Psoas muscle (tissue), 8 donors: ENCODE results near the gene DOCK2. TPM values are rescaled to one million over a fixed set of nuclear protein-coding genes. Genes with fewer than 3 reads are reported as not detected.

Source experiments
- ATAC-seq, 4 donors: fragments of 200-7000 bp; cut with Tn5 transposase; one replicate each; pipeline ENCODE4 v1.9.1; 2020; ENCODE audit warnings: moderate library complexity in 3 of 4, mild to moderate bottlenecking in 2 of 4
- DNase-seq, 2 donors: peaks; one replicate each; pipeline ENCODE4 v3.0.0-alpha.2; 2020
- H3K27ac ChIP-seq: fragments of 200-600 bp; one replicate; pipeline ENCODE4 v1.8.0; 2022
- H3K27me3 ChIP-seq, 3 donors: fragments of 200-600 bp in 1 of 3; one replicate each; pipeline versions ENCODE4 v1.6.1 to v1.8.0; 2013 to 2022; ENCODE audit warnings: low read length in 2 of 3, mild to moderate bottlenecking in 2 of 3, moderate library complexity in 1 of 3; ENCODE audit not compliant: insufficient read depth in 3 of 3
- H3K36me3 ChIP-seq, 2 donors: fragments of 200-600 bp in 1 of 2; one replicate each; pipeline versions ENCODE4 v1.6.1 to v1.8.0; 2013 to 2022; ENCODE audit warnings: low read depth in 1 of 2, mild to moderate bottlenecking in 1 of 2, moderate library complexity in 1 of 2; ENCODE audit not compliant: insufficient read depth in 1 of 2
- H3K4me1 ChIP-seq: fragments of 200-600 bp; one replicate; pipeline ENCODE4 v1.8.0; 2022
- H3K4me3 ChIP-seq: fragments of 200-600 bp; one replicate; pipeline ENCODE4 v1.8.0; 2022; ENCODE audit warnings: mild to moderate bottlenecking
- H3K9me3 ChIP-seq: fragments of 200-600 bp; one replicate; pipeline ENCODE4 v1.8.0; 2022
- CTCF ChIP-seq: fragments of 200-600 bp; IDR thresholded peaks from one replicate; pipeline ENCODE4 v1.8.0; 2022; ENCODE audit warnings: antibody characterized with exemption
- WGBS, 3 donors: extraction: QIAGEN DNeasy Blood & Tissue Kit; methylation state at CpG; one replicate each; pipeline versions ENCODE4 v1.1.6 to v1.1.7; 2013; 5-methylcytosine and 5-hydroxymethylcytosine counted together
- intact Hi-C, 2 donors: fragments of 100-400 bp; cut with DNase I; formaldehyde crosslinking; loops; one replicate each; pipeline versions ENCODE4 v1.11.0 to v1.14.2; 2022
- polyA plus RNA-seq, 3 donors: library from polyadenylated mRNA; stranded (reverse); fragments of 200-250 nt; gene quantifications; one replicate each; pipeline ENCODE4 v1.2.3, GENCODE V29; 2013
- total RNA-seq, 4 donors: library from RNA; stranded (reverse); fragmentation: NEBNext Ultra II Directional in 2 of 4; extraction: Animal tissue kit (Norgen Biotek cat#: 25700) in 2 of 4; gene quantifications; one replicate each; pipeline versions ENCODE4 v1.2.1 to v1.2.4, GENCODE V29; 2021 to 2023
- donor health status: healthy with polysubstance abuse.
- donor health status: DM: no; HTN: no; CAD: no; lungs with moderate emphysema.
- donor health status: Bipolar disorder and iron deficiency.
- donor health status: healthy.
- donor health status: DM: yes; HTN: yes; CAD: no.
- donor health status: DM: no; HTN: no; CAD: no.
- donor health status: DM: no; HTN: no; CAD: no.
- donor health status: DM: yes; HTN: yes; CAD: no.

Gene DOCK2
- total and polyA plus RNA-seq, 7 donors = 0.37 to 4.4 (median 3.5) TPM

- Histone ChIP-seq H3K27me3 (peaks cover 0 to 1% (median 0%) of the 10 kb centered on the region in 3 donors), H3K4me3 (no peak overlapping the region), H3K4me1 (no peaks in the 10 kb centered on the region), H3K36me3 (no peaks in the 10 kb centered on the region), H3K27ac (no peak overlapping the region), H3K9me3 (no peaks in the 10 kb centered on the region)
- ATAC-seq (no peak), DNase-seq (no peak)
- no peak for TF ChIP-seq CTCF
- WGBS, 3 donors = 73 to 78% (median 74%) methylated on average over 5 of the region's 5 CpGs
- intact Hi-C loops = no loop called here
These were observed 13.7 kb downstream of the DOCK2 start for GRCh38 chr5:169650701-169651331.

GRCh38 chr5:169651526-169651925, 14.5 kb downstream of the DOCK2 start:
- Histone ChIP-seq H3K9me3 (no peaks in the 10 kb centered on the region), H3K27me3 (peaks cover 0 to 1% (median 0%) of the 10 kb centered on the region in 3 donors), H3K36me3 (no peaks in the 10 kb centered on the region), H3K4me3 (no peak overlapping the region), H3K27ac (no peak overlapping the region), H3K4me1 (no peaks in the 10 kb centered on the region)
- 33 to 48% (median 34%) methylated on average over 5 of the region's 5 CpGs for WGBS, 3 donors
- no peak for TF ChIP-seq CTCF
- DNase-seq = no peak
- intact Hi-C loops = no loop called here
- no peak for ATAC-seq

- intact Hi-C loops = no loop called here
These were observed 15.0 kb downstream of the DOCK2 start for GRCh38 chr5:169652057-169652456.

GRCh38 chr5:169653091-169653490, 16.0 kb downstream of the DOCK2 start:
- intact Hi-C loops = no loop called here
- Histone ChIP-seq H3K36me3 (no peaks in the 10 kb centered on the region), H3K27ac (no peak overlapping the region), H3K9me3 (no peaks in the 10 kb centered on the region), H3K4me1 (no peaks in the 10 kb centered on the region), H3K27me3 (no peaks in the 10 kb centered on the region), H3K4me3 (no peak overlapping the region)
- WGBS, 3 donors = 70 to 81% (median 80%) methylated on average over 5 of the region's 5 CpGs
- DNase-seq = no peak
- TF ChIP-seq CTCF = no peak
- no peak for ATAC-seq

More at GRCh38 chr5:169652057-169652456, 15.0 kb downstream of the DOCK2 start:
- no peak for TF ChIP-seq CTCF
- no peak for DNase-seq
- ATAC-seq = no peak
- Histone ChIP-seq H3K36me3 (no peaks in the 10 kb centered on the region), H3K4me1 (no peaks in the 10 kb centered on the region), H3K4me3 (no peak overlapping the region), H3K9me3 (no peaks in the 10 kb centered on the region), H3K27me3 (peaks cover 0 to 1% (median 0%) of the 10 kb centered on the region in 3 donors), H3K27ac (no peak overlapping the region)
- 0 to 6% (median 0%) methylated on average over 1 of the region's 1 CpG for WGBS, 3 donors

GRCh38 chr5:169655353-169655752, 18.3 kb downstream of the DOCK2 start:
- WGBS, 3 donors = 72 to 78% (median 73%) methylated on average over 2 of the region's 2 CpGs
- DNase-seq = no peak
- Histone ChIP-seq H3K27me3 (no peaks in the 10 kb centered on the region), H3K36me3 (no peaks in the 10 kb centered on the region), H3K4me1 (no peaks in the 10 kb centered on the region), H3K9me3 (no peaks in the 10 kb centered on the region), H3K27ac (no peak overlapping the region), H3K4me3 (no peak overlapping the region)
- ATAC-seq = no peak
- TF ChIP-seq CTCF = no peak
- intact Hi-C loops = no loop called here
